Measurements from ENCODE around the gene ATP6V1F.

The ATP6V1F gene

GRCh38 chr7:128904381-128905197 is 41.9 kb downstream of the ATP6V1F start:
- Histone ChIP-seq H3K27me3 (replicated peaks in 2 of 5; ENCODE audit: control insufficient read depth in 4 of 5, insufficient read depth in 5 of 5, low read length in 4 of 5) (peaks cover 0 to 15% (median 10%) of the 10 kb centered on the region in 5 experiments), H3K27ac (ENCODE audit: insufficient read depth in 1 of 2, low read depth in 1 of 2, low read length in 2 of 2, poor library complexity in 1 of 2, severe bottlenecking in 2 of 2) (no peak overlapping the region), H3K4me1 (ENCODE audit: control extremely low read depth in 1 of 4, control insufficient read depth in 4 of 4, insufficient read depth in 4 of 4, low read length in 3 of 4) (peaks cover 0 to 2% (median under 1%) of the 10 kb centered on the region in 4 experiments), H3K9me3 (ENCODE audit: control extremely low read depth in 1 of 5, control insufficient read depth in 4 of 5, insufficient read depth in 2 of 5, low read depth in 1 of 5, low read length in 4 of 5) (peaks cover 0 to 2% (median 0%) of the 10 kb centered on the region in 5 experiments), H3K4me3 (ENCODE audit: control insufficient read depth in 1 of 7, extremely low read depth in 1 of 7, insufficient read depth in 4 of 7, low read depth in 2 of 7, low read length in 6 of 7) (no peak overlapping the region), H3K36me3 (ENCODE audit: control insufficient read depth in 4 of 4, insufficient read depth in 4 of 4, low read length in 3 of 4) (no peaks in the 10 kb centered on the region)
- DNase-seq: peak; percentile 71 to 88 (median 83)
- 48% methylated on average over 6 of the region's 8 CpGs for WGBS (ENCODE audit: insufficient coverage)
- CTCF ChIA-PET: interaction anchor here (1.0 to 2.6 kb wide), 10 partner anchors 7 to 187 kb away, joined by 3 to 21 read pairs (median 6); no protein-coding TSS in a partner anchor
- POLR2A ChIA-PET: no interaction called here

DNA sequence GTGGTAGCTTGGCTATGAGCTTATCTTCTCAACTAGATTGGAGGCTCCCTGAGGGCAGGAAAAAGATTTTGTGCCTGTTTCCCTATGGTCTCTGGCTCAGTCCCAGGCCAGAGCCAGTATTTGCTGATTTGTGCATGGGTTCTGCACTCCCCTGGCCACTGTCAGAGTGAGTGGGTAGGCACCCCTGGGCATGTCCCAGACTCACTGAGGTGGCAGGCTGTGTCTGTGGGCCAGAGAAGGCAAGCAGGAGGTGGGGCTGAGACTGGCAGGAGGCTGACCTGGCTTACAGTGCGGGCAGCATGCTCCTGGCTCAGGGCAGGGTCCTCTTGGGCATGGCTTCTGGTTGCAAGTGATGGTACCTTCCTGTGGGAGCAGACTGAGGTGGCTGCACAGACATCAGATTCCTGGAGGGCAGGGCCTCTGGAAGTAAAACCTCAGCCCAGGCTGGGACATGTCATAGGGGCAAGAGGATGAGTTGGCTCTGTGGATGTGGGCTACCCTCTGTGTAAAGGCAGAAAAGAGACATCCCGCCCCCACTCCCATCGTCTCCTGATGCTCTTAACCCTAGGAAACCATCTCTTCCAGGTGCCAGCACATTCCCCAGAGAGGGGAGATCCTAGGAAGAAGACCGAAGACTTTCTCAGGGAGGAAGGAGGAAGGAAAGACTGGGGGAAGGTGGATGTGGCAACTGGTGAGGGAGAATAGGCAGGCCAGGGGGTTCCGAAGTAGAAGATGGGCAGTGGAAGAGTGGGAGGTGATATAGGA is 43.5 kb downstream of the ATP6V1F start:
- ChIA-PET CTCF (no interaction called here), POLR2A (no interaction called here)

GRCh38 chr7:128906766-128907559 is 44.3 kb downstream of the ATP6V1F start:
- Histone ChIP-seq H3K27ac (ENCODE audit: insufficient read depth in 1 of 2, low read depth in 1 of 2, low read length in 2 of 2, poor library complexity in 1 of 2, severe bottlenecking in 2 of 2) (no peak overlapping the region), H3K27me3 (replicated peaks in 2 of 5; ENCODE audit: control insufficient read depth in 4 of 5, insufficient read depth in 5 of 5, low read length in 4 of 5) (peaks cover 0 to 38% (median 11%) of the 10 kb centered on the region in 5 experiments), H3K9me3 (ENCODE audit: control extremely low read depth in 1 of 5, control insufficient read depth in 4 of 5, insufficient read depth in 2 of 5, low read depth in 1 of 5, low read length in 4 of 5) (no peaks in the 10 kb centered on the region), H3K4me1 (ENCODE audit: control extremely low read depth in 1 of 4, control insufficient read depth in 4 of 4, insufficient read depth in 4 of 4, low read length in 3 of 4) (peaks cover 0 to 13% (median 9%) of the 10 kb centered on the region in 4 experiments), H3K4me3 (ENCODE audit: control insufficient read depth in 1 of 7, extremely low read depth in 1 of 7, insufficient read depth in 4 of 7, low read depth in 2 of 7, low read length in 6 of 7) (no peak overlapping the region), H3K36me3 (ENCODE audit: control insufficient read depth in 4 of 4, insufficient read depth in 4 of 4, low read length in 3 of 4) (no peaks in the 10 kb centered on the region)
- ChIA-PET CTCF (interaction anchor here (0.6 kb wide), 1 partner anchor 317 kb away, joined by 3 read pairs; no protein-coding TSS in a partner anchor), POLR2A (interaction anchor here (0.6 kb wide), 1 partner anchor 136 kb away, joined by 5 read pairs; no protein-coding TSS in a partner anchor)
- WGBS (ENCODE audit: insufficient coverage): 98% methylated on average over 17 of the region's 19 CpGs
- no peak for DNase-seq

More for the DNA sequence above, 43.5 kb downstream of the ATP6V1F start:
- no peak for DNase-seq
- Histone ChIP-seq H3K27me3 (replicated peaks in 2 of 5; ENCODE audit: control insufficient read depth in 4 of 5, insufficient read depth in 5 of 5, low read length in 4 of 5) (peaks cover 0 to 31% (median 11%) of the 10 kb centered on the region in 5 experiments), H3K27ac (ENCODE audit: insufficient read depth in 1 of 2, low read depth in 1 of 2, low read length in 2 of 2, poor library complexity in 1 of 2, severe bottlenecking in 2 of 2) (no peak overlapping the region), H3K36me3 (ENCODE audit: control insufficient read depth in 4 of 4, insufficient read depth in 4 of 4, low read length in 3 of 4) (no peaks in the 10 kb centered on the region), H3K4me1 (ENCODE audit: control extremely low read depth in 1 of 4, control insufficient read depth in 4 of 4, insufficient read depth in 4 of 4, low read length in 3 of 4) (peaks cover 0 to 13% (median 8%) of the 10 kb centered on the region in 4 experiments), H3K4me3 (ENCODE audit: control insufficient read depth in 1 of 7, extremely low read depth in 1 of 7, insufficient read depth in 4 of 7, low read depth in 2 of 7, low read length in 6 of 7) (no peak overlapping the region), H3K9me3 (ENCODE audit: control extremely low read depth in 1 of 5, control insufficient read depth in 4 of 5, insufficient read depth in 2 of 5, low read depth in 1 of 5, low read length in 4 of 5) (no peaks in the 10 kb centered on the region)
- WGBS (ENCODE audit: insufficient coverage): 80% methylated on average over 3 of the region's 5 CpGs

GRCh38 chr7:128908750-128909624 is 46.3 kb downstream of the ATP6V1F start:
- no peak overlapping the region for H3K4me3 ChIP-seq (ENCODE audit: control insufficient read depth in 1 of 7, extremely low read depth in 1 of 7, insufficient read depth in 4 of 7, low read depth in 2 of 7, low read length in 6 of 7)
- WGBS (ENCODE audit: insufficient coverage): 97% methylated on average over 4 of the region's 6 CpGs
- peaks cover 0 to 44% (median 13%) of the 10 kb centered on the region in 5 experiments for H3K27me3 ChIP-seq (replicated peaks in 2 of 5; ENCODE audit: control insufficient read depth in 4 of 5, insufficient read depth in 5 of 5, low read length in 4 of 5)
- ChIA-PET CTCF (interaction anchor here (0.8 to 2.6 kb wide), 6 partner anchors 8 to 117 kb away, joined by 3 to 8 read pairs (median 4); no protein-coding TSS in a partner anchor), POLR2A (interaction anchor here (0.6 kb wide), 1 partner anchor 1210 kb away, joined by 3 read pairs; no protein-coding TSS in a partner anchor)
- H3K27ac ChIP-seq (ENCODE audit: insufficient read depth in 1 of 2, low read depth in 1 of 2, low read length in 2 of 2, poor library complexity in 1 of 2, severe bottlenecking in 2 of 2): no peak overlapping the region
- H3K4me1 ChIP-seq (ENCODE audit: control extremely low read depth in 1 of 4, control insufficient read depth in 4 of 4, insufficient read depth in 4 of 4, low read length in 3 of 4): peaks cover 0 to 13% (median 9%) of the 10 kb centered on the region in 4 experiments
- no peak for DNase-seq
- no peaks in the 10 kb centered on the region for H3K9me3 ChIP-seq (ENCODE audit: control extremely low read depth in 1 of 5, control insufficient read depth in 4 of 5, insufficient read depth in 2 of 5, low read depth in 1 of 5, low read length in 4 of 5)
- no peaks in the 10 kb centered on the region for H3K36me3 ChIP-seq (ENCODE audit: control insufficient read depth in 4 of 4, insufficient read depth in 4 of 4, low read length in 3 of 4)

DNA sequence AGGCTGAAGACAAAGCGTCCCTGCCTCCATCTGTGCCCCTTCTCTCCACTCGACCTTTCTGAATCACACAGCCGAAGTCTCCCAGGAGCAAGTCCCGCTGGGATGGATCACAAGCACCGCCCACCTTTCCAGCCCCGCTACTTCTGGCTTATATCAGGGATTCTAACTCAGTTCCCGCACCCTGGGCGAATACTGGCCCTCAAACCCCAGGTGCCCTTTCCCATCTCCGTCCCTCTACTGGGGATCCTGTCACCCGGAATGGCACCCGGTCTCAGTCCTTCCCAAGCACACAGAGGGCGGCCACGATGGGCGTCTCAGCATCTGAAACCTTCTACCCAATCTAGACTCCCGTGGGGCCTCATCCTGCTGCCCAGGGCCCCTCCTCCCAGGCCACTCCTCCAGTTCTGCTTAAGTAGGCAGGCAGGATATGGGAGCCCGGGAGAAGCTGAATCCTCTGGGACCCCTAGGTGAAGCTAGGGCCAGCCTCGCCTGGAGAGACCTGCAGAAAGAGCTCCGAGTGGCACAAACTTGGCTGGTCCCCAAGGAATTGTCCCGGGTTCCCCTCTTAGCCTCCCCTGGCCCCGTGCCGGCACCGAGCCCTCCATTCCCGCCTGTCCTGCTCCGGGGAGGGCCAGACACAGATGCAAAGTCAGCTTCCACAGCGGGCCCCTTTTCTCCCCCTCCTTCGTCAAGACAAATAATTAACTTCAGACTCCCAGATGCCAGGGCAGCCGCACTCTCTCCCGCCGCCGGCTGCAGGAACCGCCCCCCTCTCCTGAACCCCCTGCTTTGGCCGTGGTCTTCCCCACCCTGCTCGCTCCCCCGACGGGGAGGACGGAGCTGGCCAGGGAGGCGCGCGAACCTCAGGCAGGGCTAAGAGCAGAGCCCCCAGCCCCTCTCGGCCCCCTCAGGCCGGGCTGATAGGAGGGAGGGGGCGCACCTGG is 47.2 kb downstream of the ATP6V1F start:
- ChIA-PET CTCF (interaction anchor here (0.6 to 2.6 kb wide), 11 partner anchors 9 to 302 kb away, joined by 3 to 8 read pairs (median 3); no protein-coding TSS in a partner anchor), POLR2A (no interaction called here)
- Histone ChIP-seq H3K27me3 (replicated peaks in 2 of 5; ENCODE audit: control insufficient read depth in 4 of 5, insufficient read depth in 5 of 5, low read length in 4 of 5) (peaks cover 0 to 53% (median 17%) of the 10 kb centered on the region in 5 experiments), H3K27ac (ENCODE audit: insufficient read depth in 1 of 2, low read depth in 1 of 2, low read length in 2 of 2, poor library complexity in 1 of 2, severe bottlenecking in 2 of 2) (no peak overlapping the region), H3K9me3 (ENCODE audit: control extremely low read depth in 1 of 5, control insufficient read depth in 4 of 5, insufficient read depth in 2 of 5, low read depth in 1 of 5, low read length in 4 of 5) (no peaks in the 10 kb centered on the region), H3K4me1 (ENCODE audit: control extremely low read depth in 1 of 4, control insufficient read depth in 4 of 4, insufficient read depth in 4 of 4, low read length in 3 of 4) (peaks cover 0 to 15% (median 11%) of the 10 kb centered on the region in 4 experiments), H3K4me3 (ENCODE audit: control insufficient read depth in 1 of 7, extremely low read depth in 1 of 7, insufficient read depth in 4 of 7, low read depth in 2 of 7, low read length in 6 of 7) (peak overlapping the region in 3 of 7 experiments; percentile 13 to 61 (median 51)), H3K36me3 (ENCODE audit: control insufficient read depth in 4 of 4, insufficient read depth in 4 of 4, low read length in 3 of 4) (no peaks in the 10 kb centered on the region)
- 28% methylated on average over 34 of the region's 42 CpGs for WGBS (ENCODE audit: insufficient coverage)
- DNase-seq: peak in 1 of 3 donors; percentile 34

Measured in common myeloid progenitor, CD34-positive (primary cell).